Astrocyte of the cerebellum (primary cell): ENCODE data around the gene ST8SIA4.

Experiments used
- DNase-seq: peaks from one replicate; pipeline ENCODE4 v3.0.0-alpha.2; 2011; ENCODE audit warnings: low read depth
- H3K4me3 ChIP-seq: 2 replicates; pipeline ENCODE4 v1.5.1; 2011; ENCODE audit warnings: mild to moderate bottlenecking, low read depth, low read length, moderate library complexity
- in situ Hi-C: cut with HindIII; loops from 2 replicates; pipeline ENCODE4 v1.10.0; 2017; ENCODE audit warnings: low sequenced_read_pairs
- TF ChIP-seq, protein P1 (sequence below): IDR thresholded peaks from 2 replicates; pipeline ENCODE4 v1.5.1; 2012; ENCODE audit warnings: low read length, low read depth, moderate library complexity, mild to moderate bottlenecking; ENCODE audit errors: missing control alignments

ST8SIA4 gene

DNA sequence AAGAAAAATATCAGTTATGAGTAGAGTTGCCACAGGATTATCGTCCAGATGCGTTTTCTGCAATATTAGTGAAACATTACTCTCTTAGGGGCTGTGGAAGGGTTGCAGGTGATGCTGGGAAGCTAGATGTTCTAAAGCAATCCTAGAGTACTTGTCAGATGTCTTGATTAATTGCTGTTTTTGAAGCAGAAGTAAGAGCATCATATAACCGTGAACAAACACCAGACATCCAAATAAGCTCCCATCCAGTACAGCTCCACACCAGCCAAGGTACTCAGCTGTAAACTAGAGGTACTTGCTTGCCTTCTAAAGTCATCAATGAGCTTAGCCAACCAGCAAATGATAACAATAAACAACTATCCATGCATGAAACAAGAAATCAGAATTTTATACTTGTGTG, 131.1 kb downstream of the ST8SIA4 start:
- DNase-seq = no peak
- in situ Hi-C loops = no loop called here
- TF ChIP-seq, protein P1, sequence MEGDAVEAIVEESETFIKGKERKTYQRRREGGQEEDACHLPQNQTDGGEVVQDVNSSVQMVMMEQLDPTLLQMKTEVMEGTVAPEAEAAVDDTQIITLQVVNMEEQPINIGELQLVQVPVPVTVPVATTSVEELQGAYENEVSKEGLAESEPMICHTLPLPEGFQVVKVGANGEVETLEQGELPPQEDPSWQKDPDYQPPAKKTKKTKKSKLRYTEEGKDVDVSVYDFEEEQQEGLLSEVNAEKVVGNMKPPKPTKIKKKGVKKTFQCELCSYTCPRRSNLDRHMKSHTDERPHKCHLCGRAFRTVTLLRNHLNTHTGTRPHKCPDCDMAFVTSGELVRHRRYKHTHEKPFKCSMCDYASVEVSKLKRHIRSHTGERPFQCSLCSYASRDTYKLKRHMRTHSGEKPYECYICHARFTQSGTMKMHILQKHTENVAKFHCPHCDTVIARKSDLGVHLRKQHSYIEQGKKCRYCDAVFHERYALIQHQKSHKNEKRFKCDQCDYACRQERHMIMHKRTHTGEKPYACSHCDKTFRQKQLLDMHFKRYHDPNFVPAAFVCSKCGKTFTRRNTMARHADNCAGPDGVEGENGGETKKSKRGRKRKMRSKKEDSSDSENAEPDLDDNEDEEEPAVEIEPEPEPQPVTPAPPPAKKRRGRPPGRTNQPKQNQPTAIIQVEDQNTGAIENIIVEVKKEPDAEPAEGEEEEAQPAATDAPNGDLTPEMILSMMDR = no peak
- H3K4me3 ChIP-seq = no peak overlapping the region

DNA sequence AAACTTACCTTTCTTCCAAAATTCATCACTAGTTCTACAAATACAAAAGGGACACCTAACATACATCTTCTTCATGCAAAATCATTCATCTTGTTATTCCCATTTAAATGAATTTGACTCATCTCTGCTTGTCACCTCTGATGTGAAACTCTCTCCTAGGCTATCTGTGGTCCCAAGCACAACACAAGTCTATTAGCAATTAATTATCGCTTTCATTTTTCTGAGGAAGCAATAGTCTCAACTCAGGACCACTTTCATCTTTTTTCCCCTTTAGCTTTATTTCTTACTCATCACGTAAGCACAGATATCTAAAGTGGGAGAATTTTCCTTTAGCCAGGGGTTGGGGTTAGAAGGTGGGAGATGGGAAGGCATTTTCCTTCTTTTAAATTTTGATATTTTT, 131.9 kb downstream of the ST8SIA4 start:
- H3K4me3 ChIP-seq = no peak overlapping the region
- in situ Hi-C loops = no loop called here
- DNase-seq = no peak
- TF ChIP-seq, protein P1 = no peak

DNA sequence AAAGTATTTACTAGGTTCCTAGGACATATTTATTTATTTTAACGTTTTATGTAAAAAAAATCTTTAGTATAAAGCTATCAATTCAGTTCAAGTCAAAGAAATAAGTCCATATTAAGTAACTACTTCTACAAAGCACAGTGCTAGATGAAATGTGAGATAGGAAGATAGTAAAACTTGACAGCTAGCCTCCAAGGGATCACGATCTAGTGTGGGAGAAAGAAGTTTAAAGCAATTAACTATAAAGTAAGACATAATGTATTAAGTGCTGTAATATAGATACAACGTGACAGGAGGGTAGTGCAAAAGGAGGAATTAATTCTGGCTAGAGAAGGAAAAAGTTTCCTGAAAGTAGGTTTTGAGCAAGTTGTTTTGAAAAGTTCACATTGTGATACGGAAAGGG, 134.9 kb downstream of the ST8SIA4 start:
- in situ Hi-C loops = no loop called here

DNA sequence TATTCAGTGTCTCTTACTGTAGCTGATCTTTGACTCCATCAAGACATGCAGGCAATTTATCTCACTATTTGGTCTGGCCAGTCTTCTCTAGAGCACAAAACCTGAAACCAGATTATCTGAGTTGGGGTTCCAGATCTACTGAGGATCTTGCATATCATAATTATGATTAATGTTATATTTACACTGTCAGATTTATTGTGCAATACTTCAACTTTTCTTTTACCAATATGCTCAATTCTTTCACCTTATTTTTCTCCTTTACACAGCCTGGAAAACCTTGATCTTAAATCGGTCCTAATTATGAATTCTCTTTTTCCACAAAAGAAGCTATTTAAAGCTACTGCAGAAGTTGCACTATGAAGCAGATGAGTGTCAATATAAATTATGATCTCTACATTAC, 140.1 kb downstream of the ST8SIA4 start:
- TF ChIP-seq, protein P1 = no peak
- in situ Hi-C loops = no loop called here
- no peak for DNase-seq
- H3K4me3 ChIP-seq = no peak overlapping the region

More for the DNA sequence above, 134.9 kb downstream of the ST8SIA4 start:
- H3K4me3 ChIP-seq = no peak overlapping the region
- DNase-seq = no peak
- TF ChIP-seq, protein P1 = no peak

DNA sequence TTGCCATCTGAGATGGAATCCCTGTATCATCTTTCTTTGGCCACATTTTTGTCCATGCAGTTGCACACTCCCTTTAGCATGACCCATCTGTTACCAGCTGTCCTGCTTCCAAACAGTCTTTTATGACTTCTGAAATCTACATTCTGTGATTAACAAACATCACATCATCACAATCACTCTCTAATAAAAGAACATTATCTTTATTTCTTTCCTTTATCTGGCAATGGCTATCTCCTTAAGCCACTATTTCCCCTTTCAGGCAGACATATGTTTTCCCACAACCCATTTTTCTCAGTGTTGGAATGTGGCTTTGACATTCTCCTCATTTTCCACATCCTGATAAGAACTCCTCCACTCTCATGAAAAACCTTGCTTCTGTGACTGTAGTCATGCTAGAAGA, 141.0 kb downstream of the ST8SIA4 start:
- in situ Hi-C loops = no loop called here
- TF ChIP-seq, protein P1 = no peak
- DNase-seq = no peak
- H3K4me3 ChIP-seq = no peak overlapping the region

DNA sequence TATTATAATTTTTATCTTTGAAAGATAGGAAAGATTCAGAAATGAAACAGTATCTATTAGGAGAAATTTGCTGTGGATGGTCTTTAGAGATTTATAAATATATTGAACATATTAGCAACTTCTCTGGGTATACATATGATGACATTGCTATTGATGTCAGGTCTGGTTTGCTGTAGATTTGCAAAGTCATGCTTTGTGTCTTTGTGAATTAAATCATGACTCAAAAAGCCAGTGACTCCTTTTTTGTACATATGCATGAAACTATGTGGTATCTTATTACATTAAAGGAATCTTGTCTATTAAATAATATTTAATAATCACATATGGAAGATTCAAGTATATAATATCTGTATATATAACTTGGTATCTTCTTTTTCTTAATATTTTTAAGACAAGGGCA, 141.9 kb downstream of the ST8SIA4 start:
- DNase-seq = no peak
- H3K4me3 ChIP-seq = no peak overlapping the region
- in situ Hi-C loops = no loop called here
- TF ChIP-seq, protein P1 = no peak

DNA sequence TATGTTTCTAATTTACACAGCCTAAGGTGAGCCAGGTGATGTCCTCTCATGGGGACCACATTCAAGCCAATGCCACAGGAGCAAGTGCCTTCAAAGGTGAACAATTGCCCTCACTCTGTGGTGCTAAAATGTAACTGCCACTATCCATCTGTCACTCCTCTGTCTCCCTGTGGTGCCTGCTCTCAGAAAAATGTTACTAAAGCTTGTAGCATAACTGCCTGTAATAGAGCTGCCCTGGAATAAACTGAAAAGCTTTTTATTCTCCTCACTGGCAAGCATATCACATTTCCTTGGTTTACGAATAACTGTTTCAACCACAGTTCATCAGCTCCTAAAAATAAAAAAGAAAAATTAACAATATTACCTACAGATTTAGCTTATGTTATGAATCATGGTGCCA, 142.4 kb downstream of the ST8SIA4 start:
- TF ChIP-seq, protein P1 = no peak
- in situ Hi-C loops = no loop called here
- no peak for DNase-seq
- no peak overlapping the region for H3K4me3 ChIP-seq
